Ovary (tissue), 9 donors: ENCODE measurements around the gene TOR1AIP1. TPM values are rescaled to one million over a fixed set of nuclear protein-coding genes. Genes with fewer than 3 reads are reported as not detected.

Experiments
- DNase-seq, 5 donors: peaks; one replicate each; pipeline ENCODE4 v3.0.0-alpha.2; 2019 to 2020
- H3K27ac ChIP-seq, 2 donors: fragments of 200-600 bp; one replicate each; pipeline versions ENCODE4 v1.5.1 to v1.8.0; 2019 to 2022
- H3K27me3 ChIP-seq: fragments of 200-600 bp; one replicate; pipeline ENCODE4 v1.8.0; 2022
- H3K36me3 ChIP-seq: fragments of 200-600 bp; sonication (generic); one replicate; pipeline ENCODE4 v1.5.1; 2019
- H3K4me1 ChIP-seq: one replicate; pipeline ENCODE4 v1.8.1; 2013; ENCODE audit warnings: mild to moderate bottlenecking, moderate library complexity; ENCODE audit not compliant: insufficient read depth
- H3K4me3 ChIP-seq: fragments of 200-600 bp; sonication (generic); one replicate; pipeline ENCODE4 v1.5.1; 2017
- H3K9me3 ChIP-seq, 2 donors: fragments of 200-600 bp in 1 of 2; sonication (generic) in 1 of 2; one replicate each; pipeline versions ENCODE4 v1.5.1 to v1.8.1; 2013 to 2019; ENCODE audit warnings: mild to moderate bottlenecking in 1 of 2, moderate library complexity in 1 of 2
- EP300 ChIP-seq: sonication (generic); formaldehyde crosslinking; IDR thresholded peaks from one replicate; pipeline ENCODE4 v1.6.1; 2017; ENCODE audit warnings: antibody characterized with exemption
- POLR2A ChIP-seq: fragments of 450-650 bp; IDR thresholded peaks from one replicate; pipeline ENCODE4 v1.6.1; 2017; ENCODE audit warnings: antibody characterized with exemption, mild to moderate bottlenecking, moderate library complexity
- WGBS, 3 donors: extraction: QIAGEN DNeasy Blood & Tissue Kit in 1 of 3; methylation state at CpG; one replicate each; pipeline versions ENCODE4 v1.1.5 to v1.1.7; 2013 to 2017; 5-methylcytosine and 5-hydroxymethylcytosine counted together
- intact Hi-C, 4 donors: fragments of 100-400 bp; cut with DNase I; formaldehyde crosslinking; loops; one replicate each; pipeline versions ENCODE4 v1.11.0 to v1.15.1; 2022 to 2023
- polyA plus RNA-seq, 2 donors: library from polyadenylated mRNA; stranded (reverse); fragments of 200-250 nt in 1 of 2; fragments of 350-450 nt in 1 of 2; fragmentation: Illumina TruSeq in 1 of 2; extraction: RNeasy Lipid Tissue Mini Kit (QIAGEN cat#74804) in 1 of 2; gene quantifications; one replicate each; pipeline ENCODE4 v1.2.3, GENCODE V29; 2013 to 2014
- total RNA-seq, 7 donors: library from RNA; depleted of rRNA in 2 of 7; stranded (reverse); fragments of >200 nt in 2 of 7; fragmentation: NEBNext Ultra II Directional in 3 of 7; extraction: Animal tissue kit (Norgen Biotek cat#: 25700) in 3 of 7; gene quantifications; one replicate each; pipeline versions ENCODE4 v1.1.0 to v1.2.4, GENCODE V29; 2016 to 2023
- TF ChIP-seq, protein P1 (sequence below), 3 donors: fragments of 450-650 bp in 2 of 3; fragments of 200-600 bp in 1 of 3; IDR thresholded peaks; one replicate each; pipeline versions ENCODE4 v1.5.1 to v1.8.0; 2016 to 2022; ENCODE audit warnings: antibody characterized with exemption in 3 of 3, mild to moderate bottlenecking in 1 of 3
- donor health status: DM: no; HTN: no; CAD: no; lungs with moderate emphysema.
- donor health status: DM: no; HTN: no; CAD: no.
- donor health status: Bipolar disorder and iron deficiency.
- donor health status: DM: yes; HTN: yes; CAD: no.
- donor health status: DM: no; HTN: no; CAD: no.
- donor health status: DM: yes; HTN: yes; CAD: no.

TOR1AIP1 gene
- total and polyA plus RNA-seq, 9 donors = 46.2 to 93.5 (median 61.1) TPM

GRCh38 chr1:179933219-179933618 lies 51.1 kb downstream of the TOR1AIP1 start:
- intact Hi-C loops = no loop called here
- peaks cover 0 to 3% of the 10 kb centered on the region in 2 donors for H3K9me3 ChIP-seq
- 76 to 78% (median 77%) methylated on average over 2 of the region's 2 CpGs for WGBS, 3 donors
- H3K36me3 ChIP-seq = no peaks in the 10 kb centered on the region
- no peak overlapping the region for H3K4me3 ChIP-seq
- no peak overlapping the region for H3K27ac ChIP-seq
- H3K4me1 ChIP-seq = peaks cover 2% of the 10 kb centered on the region
- DNase-seq = no peak
- no peak for TF ChIP-seq POLR2A
- TF ChIP-seq EP300 = no peak
- TF ChIP-seq, protein P1, sequence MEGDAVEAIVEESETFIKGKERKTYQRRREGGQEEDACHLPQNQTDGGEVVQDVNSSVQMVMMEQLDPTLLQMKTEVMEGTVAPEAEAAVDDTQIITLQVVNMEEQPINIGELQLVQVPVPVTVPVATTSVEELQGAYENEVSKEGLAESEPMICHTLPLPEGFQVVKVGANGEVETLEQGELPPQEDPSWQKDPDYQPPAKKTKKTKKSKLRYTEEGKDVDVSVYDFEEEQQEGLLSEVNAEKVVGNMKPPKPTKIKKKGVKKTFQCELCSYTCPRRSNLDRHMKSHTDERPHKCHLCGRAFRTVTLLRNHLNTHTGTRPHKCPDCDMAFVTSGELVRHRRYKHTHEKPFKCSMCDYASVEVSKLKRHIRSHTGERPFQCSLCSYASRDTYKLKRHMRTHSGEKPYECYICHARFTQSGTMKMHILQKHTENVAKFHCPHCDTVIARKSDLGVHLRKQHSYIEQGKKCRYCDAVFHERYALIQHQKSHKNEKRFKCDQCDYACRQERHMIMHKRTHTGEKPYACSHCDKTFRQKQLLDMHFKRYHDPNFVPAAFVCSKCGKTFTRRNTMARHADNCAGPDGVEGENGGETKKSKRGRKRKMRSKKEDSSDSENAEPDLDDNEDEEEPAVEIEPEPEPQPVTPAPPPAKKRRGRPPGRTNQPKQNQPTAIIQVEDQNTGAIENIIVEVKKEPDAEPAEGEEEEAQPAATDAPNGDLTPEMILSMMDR (IDR thresholded peaks at IDR 0.05) = no peak
- no peaks in the 10 kb centered on the region for H3K27me3 ChIP-seq

GRCh38 chr1:179935909-179936496 lies 53.9 kb downstream of the TOR1AIP1 start:
- H3K36me3 ChIP-seq = no peaks in the 10 kb centered on the region
- TF ChIP-seq, protein P1 (IDR thresholded peaks at IDR 0.05) = no peak
- TF ChIP-seq POLR2A (no peak), EP300 (no peak)
- H3K4me3 ChIP-seq = no peak overlapping the region
- peaks cover 2% of the 10 kb centered on the region for H3K4me1 ChIP-seq
- intact Hi-C loops = no loop called here
- no peaks in the 10 kb centered on the region for H3K27me3 ChIP-seq
- 59 to 77% (median 65%) methylated on average over 1 of the region's 1 CpG for WGBS, 3 donors
- DNase-seq = no peak
- peaks cover 0 to 3% of the 10 kb centered on the region in 2 donors for H3K9me3 ChIP-seq
- no peak overlapping the region for H3K27ac ChIP-seq

GRCh38 chr1:179937668-179938254 lies 55.7 kb downstream of the TOR1AIP1 start:
- Histone ChIP-seq H3K27me3 (no peaks in the 10 kb centered on the region), H3K4me3 (no peak overlapping the region), H3K4me1 (no peaks in the 10 kb centered on the region), H3K36me3 (no peaks in the 10 kb centered on the region), H3K27ac (no peak overlapping the region), H3K9me3 (peaks cover 0 to 3% of the 10 kb centered on the region in 2 donors)
- TF ChIP-seq, protein P1 (IDR thresholded peaks at IDR 0.05) = no peak
- no peak for TF ChIP-seq POLR2A
- no peak for TF ChIP-seq EP300
- no peak for DNase-seq
- intact Hi-C loops = no loop called here

GRCh38 chr1:179938752-179939151 lies 56.7 kb downstream of the TOR1AIP1 start:
- Histone ChIP-seq H3K36me3 (no peaks in the 10 kb centered on the region), H3K9me3 (peaks cover 0 to 3% of the 10 kb centered on the region in 2 donors), H3K4me1 (no peaks in the 10 kb centered on the region), H3K4me3 (no peak overlapping the region), H3K27ac (no peak overlapping the region), H3K27me3 (no peaks in the 10 kb centered on the region)
- intact Hi-C loops = no loop called here
- no peak for TF ChIP-seq POLR2A
- TF ChIP-seq EP300 = no peak
- TF ChIP-seq, protein P1 (IDR thresholded peaks at IDR 0.05) = no peak
- 26 to 31% (median 29%) methylated on average over 2 of the region's 2 CpGs for WGBS, 3 donors
- DNase-seq = no peak
